Ishikawa (cell line): Measurements from ENCODE around the gene ZNF732.
A peak's percentile ranks its signal among the peaks of the same experiment; 100 is the strongest.

Experiments used
- CEBPB ChIP-seq: IDR thresholded peaks from 2 replicates; pipeline ENCODE4 v1.6.1; 2012
- CREB1 ChIP-seq: IDR thresholded peaks from 2 replicates; pipeline ENCODE4 v1.6.1; 2012; ENCODE audit warnings: low read depth
- EGR1 ChIP-seq: IDR thresholded peaks from 2 replicates; pipeline ENCODE4 v1.6.1; 2012
- EP300 ChIP-seq: IDR thresholded peaks from 2 replicates; pipeline ENCODE4 v1.6.1; 2012; ENCODE audit warnings: borderline replicate concordance
- FOXM1 ChIP-seq: IDR thresholded peaks from 2 replicates; pipeline ENCODE4 v1.6.1; 2012; ENCODE audit warnings: low read depth, borderline replicate concordance
- MAX ChIP-seq: IDR thresholded peaks from 2 replicates; pipeline ENCODE4 v1.6.1; 2012
- NFIC ChIP-seq: IDR thresholded peaks from 2 replicates; pipeline ENCODE4 v1.6.1; 2012
- RAD21 ChIP-seq: IDR thresholded peaks from 2 replicates; pipeline ENCODE4 v1.6.1; 2012; ENCODE audit warnings: low read depth
- TAF1 ChIP-seq: IDR thresholded peaks from 2 replicates; pipeline ENCODE4 v1.6.1; 2012; ENCODE audit warnings: low read depth, mild to moderate bottlenecking
- TCF12 ChIP-seq: IDR thresholded peaks from 2 replicates; pipeline ENCODE4 v1.6.1; 2012; ENCODE audit warnings: low read depth
- TEAD4 ChIP-seq: IDR thresholded peaks from 2 replicates; pipeline ENCODE4 v1.6.1; 2012
- YY1 ChIP-seq: IDR thresholded peaks from 2 replicates; pipeline ENCODE4 v1.6.1; 2012; ENCODE audit warnings: low read depth
- ZBTB7A ChIP-seq: IDR thresholded peaks from 2 replicates; pipeline ENCODE4 v1.6.1; 2012; ENCODE audit warnings: low read depth
- TF ChIP-seq, protein P1 (sequence below): IDR thresholded peaks from 2 replicates; pipeline ENCODE4 v1.6.1; 2012
- TF ChIP-seq, protein P2 (sequence below): IDR thresholded peaks from 2 replicates; pipeline ENCODE4 v1.6.1; 2012; ENCODE audit warnings: low read depth, mild to moderate bottlenecking

Gene ZNF732

GRCh38 chr4:337932-338758 lies 32.9 kb upstream of the ZNF732 start:
- TF ChIP-seq CREB1 (peak; percentile 2; the same call in 1 of the 2 replicates), TAF1 (peak; percentile 48), TEAD4 (no peak), CEBPB (no peak), FOXM1 (no peak), ZBTB7A (no peak), NFIC (no peak; the same call in 1 of the 2 replicates), YY1 (peak; percentile 68), RAD21 (no peak), MAX (peak; percentile 47), EP300 (no peak), TCF12 (no peak)

DNA sequence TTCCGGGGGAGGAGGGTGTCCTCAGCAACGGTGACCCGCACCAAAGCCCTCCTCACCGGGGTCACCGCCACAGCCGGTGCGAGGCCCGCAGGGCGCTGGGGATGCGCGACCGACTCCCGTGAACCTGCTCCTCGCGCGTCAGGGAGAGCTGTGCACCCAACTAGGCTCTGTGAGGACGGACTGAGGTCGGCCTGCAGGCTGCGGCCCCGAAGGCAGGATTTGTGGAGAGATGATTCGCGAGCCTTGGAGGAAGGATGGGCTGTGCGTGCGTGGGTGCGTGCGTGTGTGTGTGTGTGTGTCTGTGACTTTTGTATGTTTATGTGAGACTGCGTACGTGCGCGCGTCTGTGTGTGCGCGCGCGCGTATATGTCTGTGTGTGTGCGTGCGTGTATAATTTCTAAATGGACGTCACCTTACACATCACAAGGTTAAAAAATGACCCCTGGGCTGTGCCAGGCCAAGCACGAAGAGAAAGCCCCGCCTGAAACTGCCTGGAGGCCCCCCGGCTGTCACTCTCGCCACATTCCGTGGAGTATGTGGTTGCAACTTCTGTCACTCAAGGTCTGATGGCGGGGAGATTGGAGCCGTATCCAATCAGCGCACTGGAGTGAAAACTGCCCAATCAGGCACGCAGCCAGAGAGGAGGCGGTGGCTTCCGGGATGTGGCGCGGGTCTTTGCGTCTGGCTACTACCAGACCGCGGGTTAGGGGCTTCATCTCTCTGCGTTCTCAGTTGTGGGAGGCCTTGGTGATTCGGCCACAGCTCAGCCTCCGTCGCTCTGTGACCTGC lies 32.1 kb upstream of the ZNF732 start, which contains the start of gene ZNF141:
Gene ZNF141 (plus strand): TSS at position 672 of the 789 bp plus-strand sequence. CDS start 170 bp downstream, outside the sequence.
- no peak for TF ChIP-seq RAD21
- peak; percentile 41; the same call in 1 of the 2 replicates for TF ChIP-seq TEAD4
- TF ChIP-seq NFIC: peak; percentile 61
- TF ChIP-seq, protein P1, sequence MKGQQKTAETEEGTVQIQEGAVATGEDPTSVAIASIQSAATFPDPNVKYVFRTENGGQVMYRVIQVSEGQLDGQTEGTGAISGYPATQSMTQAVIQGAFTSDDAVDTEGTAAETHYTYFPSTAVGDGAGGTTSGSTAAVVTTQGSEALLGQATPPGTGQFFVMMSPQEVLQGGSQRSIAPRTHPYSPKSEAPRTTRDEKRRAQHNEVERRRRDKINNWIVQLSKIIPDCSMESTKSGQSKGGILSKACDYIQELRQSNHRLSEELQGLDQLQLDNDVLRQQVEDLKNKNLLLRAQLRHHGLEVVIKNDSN: no peak
- TF ChIP-seq YY1: no peak; the same call in 1 of the 2 replicates
- TF ChIP-seq TAF1: peak; percentile 75
- no peak; the same call in 1 of the 2 replicates for TF ChIP-seq EP300
- TF ChIP-seq ZBTB7A: peak; percentile 82; the same call in 1 of the 2 replicates
- TF ChIP-seq, protein P2, sequence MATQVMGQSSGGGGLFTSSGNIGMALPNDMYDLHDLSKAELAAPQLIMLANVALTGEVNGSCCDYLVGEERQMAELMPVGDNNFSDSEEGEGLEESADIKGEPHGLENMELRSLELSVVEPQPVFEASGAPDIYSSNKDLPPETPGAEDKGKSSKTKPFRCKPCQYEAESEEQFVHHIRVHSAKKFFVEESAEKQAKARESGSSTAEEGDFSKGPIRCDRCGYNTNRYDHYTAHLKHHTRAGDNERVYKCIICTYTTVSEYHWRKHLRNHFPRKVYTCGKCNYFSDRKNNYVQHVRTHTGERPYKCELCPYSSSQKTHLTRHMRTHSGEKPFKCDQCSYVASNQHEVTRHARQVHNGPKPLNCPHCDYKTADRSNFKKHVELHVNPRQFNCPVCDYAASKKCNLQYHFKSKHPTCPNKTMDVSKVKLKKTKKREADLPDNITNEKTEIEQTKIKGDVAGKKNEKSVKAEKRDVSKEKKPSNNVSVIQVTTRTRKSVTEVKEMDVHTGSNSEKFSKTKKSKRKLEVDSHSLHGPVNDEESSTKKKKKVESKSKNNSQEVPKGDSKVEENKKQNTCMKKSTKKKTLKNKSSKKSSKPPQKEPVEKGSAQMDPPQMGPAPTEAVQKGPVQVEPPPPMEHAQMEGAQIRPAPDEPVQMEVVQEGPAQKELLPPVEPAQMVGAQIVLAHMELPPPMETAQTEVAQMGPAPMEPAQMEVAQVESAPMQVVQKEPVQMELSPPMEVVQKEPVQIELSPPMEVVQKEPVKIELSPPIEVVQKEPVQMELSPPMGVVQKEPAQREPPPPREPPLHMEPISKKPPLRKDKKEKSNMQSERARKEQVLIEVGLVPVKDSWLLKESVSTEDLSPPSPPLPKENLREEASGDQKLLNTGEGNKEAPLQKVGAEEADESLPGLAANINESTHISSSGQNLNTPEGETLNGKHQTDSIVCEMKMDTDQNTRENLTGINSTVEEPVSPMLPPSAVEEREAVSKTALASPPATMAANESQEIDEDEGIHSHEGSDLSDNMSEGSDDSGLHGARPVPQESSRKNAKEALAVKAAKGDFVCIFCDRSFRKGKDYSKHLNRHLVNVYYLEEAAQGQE: no peak
- TF ChIP-seq MAX: peak; percentile 22; the same call in 1 of the 2 replicates
- TF ChIP-seq TCF12: peak; percentile 25; the same call in 1 of the 2 replicates
- TF ChIP-seq EGR1: peak; percentile 28
- TF ChIP-seq CEBPB: no peak
- TF ChIP-seq CREB1: peak; percentile 66
- no peak for TF ChIP-seq FOXM1

DNA sequence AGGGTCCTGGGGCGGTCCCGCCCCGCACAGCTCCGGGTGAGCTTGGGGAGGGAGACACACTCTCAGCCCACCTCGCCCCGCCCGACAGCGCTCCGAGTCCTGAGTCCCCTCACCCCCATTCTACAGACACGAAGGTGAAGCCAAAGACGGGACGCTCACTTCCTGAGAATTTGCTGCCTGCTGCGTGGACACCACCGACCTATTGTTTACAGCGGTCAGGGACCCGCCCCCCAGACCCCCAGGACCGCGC lies 31.5 kb upstream of the ZNF732 start:
- TF ChIP-seq RAD21 (no peak), MAX (no peak), TAF1 (no peak), CEBPB (no peak), ZBTB7A (no peak; the same call in 1 of the 2 replicates)
- TF ChIP-seq, protein P2: no peak

- TF ChIP-seq TEAD4 (no peak), RAD21 (no peak), CEBPB (no peak), TCF12 (no peak), CREB1 (no peak), FOXM1 (no peak), ZBTB7A (0 out of 2 replicates have a peak, but pooled peaks have one; percentile 22), MAX (peak; percentile 50; the same call in 1 of the 2 replicates), TAF1 (no peak), YY1 (no peak), EGR1 (no peak)
- TF ChIP-seq, protein P2: no peak
Measured at GRCh38 chr4:336099-336892, 31.0 kb upstream of the ZNF732 start.
